ENCODE data around the gene ANKRD28.

Gene ANKRD28

DNA sequence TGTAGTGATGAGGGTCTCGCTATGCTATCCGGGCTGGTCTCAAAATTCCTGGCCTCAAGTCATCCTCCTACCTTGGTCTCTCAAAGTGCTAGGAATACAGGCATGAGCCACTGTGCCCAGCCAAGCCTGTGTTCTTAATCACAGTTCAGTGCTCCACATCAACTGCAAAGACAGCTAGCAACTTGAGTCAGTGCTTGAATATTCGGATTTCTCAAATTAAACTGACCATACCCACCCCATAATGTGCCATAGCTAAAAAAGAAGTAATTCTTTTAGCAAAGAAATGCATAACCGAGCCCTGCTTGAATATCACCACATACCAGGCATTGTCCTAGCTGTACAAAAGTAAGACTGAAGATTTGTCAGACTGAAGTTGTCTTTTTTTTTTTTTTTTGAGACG is 107.0 kb downstream of the ANKRD28 start:
- no peak overlapping the region for H3K14ac ChIP-seq (ENCODE audit: low read length in 2 of 2)
- H3K18ac ChIP-seq (ENCODE audit: low read depth in 1 of 2, low read length in 2 of 2): no peak overlapping the region
- H3K27ac ChIP-seq (ENCODE audit: low read length, poor library complexity, severe bottlenecking): no peak overlapping the region
- H3K9ac ChIP-seq (ENCODE audit: low read length): no peak overlapping the region
- H3K4me2 ChIP-seq (ENCODE audit: low read length, poor library complexity, severe bottlenecking): no peak overlapping the region
- no peaks in the 10 kb centered on the region for H3K9me3 ChIP-seq (ENCODE audit: control insufficient read depth, low read length)
- H3K79me1 ChIP-seq (replicated peaks; ENCODE audit: low read length, poor library complexity, severe bottlenecking): peaks cover 20% of the 10 kb centered on the region
- peaks cover 14 to 95% of the 10 kb centered on the region in 2 experiments for H3K36me3 ChIP-seq (ENCODE audit: control insufficient read depth in 1 of 2, insufficient read depth in 2 of 2, low read depth in 1 of 2, low read length in 2 of 2)
- H2AK5ac ChIP-seq (ENCODE audit: low read length, severe bottlenecking): no peak overlapping the region
- H2BK15ac ChIP-seq (ENCODE audit: low read depth, poor library complexity, severe bottlenecking): no peak overlapping the region
- H4K91ac ChIP-seq (ENCODE audit: low read length): no peak overlapping the region
- H3K4me1 ChIP-seq (ENCODE audit: control insufficient read depth, insufficient read depth, low read depth, low read length): no peaks in the 10 kb centered on the region
- no peak overlapping the region for H2BK120ac ChIP-seq (ENCODE audit: low read depth, low read length)
- no peak overlapping the region for H2BK12ac ChIP-seq (ENCODE audit: low read length in 2 of 2)
- H3K4ac ChIP-seq (ENCODE audit: low read depth in 1 of 2, low read length in 2 of 2): no peak overlapping the region
- H2BK5ac ChIP-seq (ENCODE audit: low read depth, low read length, poor library complexity, severe bottlenecking): no peak overlapping the region
- H3K23ac ChIP-seq (ENCODE audit: low read length in 2 of 2): no peak overlapping the region
- no peak overlapping the region for H2AFZ ChIP-seq (ENCODE audit: low read depth, low read length)
- no peak for DNase-seq
- no peak overlapping the region for H3K4me3 ChIP-seq (ENCODE audit: insufficient read depth in 1 of 2, low read depth in 1 of 2, low read length in 2 of 2)
- no peaks in the 10 kb centered on the region for H3K27me3 ChIP-seq (ENCODE audit: control insufficient read depth in 1 of 2, insufficient read depth in 1 of 2, low read length in 2 of 2)
- no peak overlapping the region for H4K8ac ChIP-seq (ENCODE audit: low read length)
- 98% methylated on average over 4 of the region's 5 CpGs for WGBS

DNA sequence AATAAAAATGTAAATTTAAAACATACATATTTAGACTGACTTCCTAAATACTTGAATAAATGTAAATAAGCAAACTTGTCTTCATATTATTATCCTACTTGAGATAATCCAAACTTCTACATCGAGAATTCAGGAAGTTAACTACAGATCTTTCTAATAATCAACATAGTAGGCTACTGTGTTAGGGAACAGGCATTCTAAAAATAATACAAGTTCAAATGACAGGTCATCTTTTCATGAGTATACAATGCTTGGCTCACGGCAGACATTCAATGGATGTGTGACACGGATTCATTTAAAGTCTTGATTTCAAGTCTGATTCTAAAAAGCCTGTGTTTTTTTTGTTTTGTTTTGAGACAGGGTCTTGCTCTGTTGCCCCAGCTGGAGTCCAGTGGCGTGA is 107.5 kb downstream of the ANKRD28 start:
- WGBS: 98% methylated on average over 3 of the region's 4 CpGs
- Histone ChIP-seq H3K79me1 (replicated peaks; ENCODE audit: low read length, poor library complexity, severe bottlenecking) (peaks cover 20% of the 10 kb centered on the region), H3K9ac (ENCODE audit: low read length) (no peak overlapping the region), H2BK15ac (ENCODE audit: low read depth, poor library complexity, severe bottlenecking) (no peak overlapping the region), H3K18ac (ENCODE audit: low read depth in 1 of 2, low read length in 2 of 2) (no peak overlapping the region), H4K91ac (ENCODE audit: low read length) (no peak overlapping the region), H2BK5ac (ENCODE audit: low read depth, low read length, poor library complexity, severe bottlenecking) (no peak overlapping the region), H3K4ac (ENCODE audit: low read depth in 1 of 2, low read length in 2 of 2) (no peak overlapping the region), H3K9me3 (ENCODE audit: control insufficient read depth, low read length) (no peaks in the 10 kb centered on the region), H3K14ac (ENCODE audit: low read length in 2 of 2) (no peak overlapping the region), H2AK5ac (ENCODE audit: low read length, severe bottlenecking) (no peak overlapping the region), H3K36me3 (ENCODE audit: control insufficient read depth in 1 of 2, insufficient read depth in 2 of 2, low read depth in 1 of 2, low read length in 2 of 2) (peaks cover 15 to 95% of the 10 kb centered on the region in 2 experiments), H3K4me3 (ENCODE audit: insufficient read depth in 1 of 2, low read depth in 1 of 2, low read length in 2 of 2) (no peak overlapping the region), H3K27ac (ENCODE audit: low read length, poor library complexity, severe bottlenecking) (no peak overlapping the region), H2AFZ (ENCODE audit: low read depth, low read length) (no peak overlapping the region), H4K8ac (ENCODE audit: low read length) (no peak overlapping the region), H3K4me1 (ENCODE audit: control insufficient read depth, insufficient read depth, low read depth, low read length) (no peaks in the 10 kb centered on the region), H2BK120ac (ENCODE audit: low read depth, low read length) (no peak overlapping the region), H3K4me2 (ENCODE audit: low read length, poor library complexity, severe bottlenecking) (no peak overlapping the region), H2BK12ac (ENCODE audit: low read length in 2 of 2) (no peak overlapping the region), H3K27me3 (ENCODE audit: control insufficient read depth in 1 of 2, insufficient read depth in 1 of 2, low read length in 2 of 2) (no peaks in the 10 kb centered on the region), H3K23ac (ENCODE audit: low read length in 2 of 2) (no peak overlapping the region)
- DNase-seq: no peak

GRCh38 chr3:15685927-15686326 is 111.9 kb downstream of the ANKRD28 start:
- Histone ChIP-seq H3K9ac (ENCODE audit: low read length) (no peak overlapping the region), H3K79me1 (replicated peaks; ENCODE audit: low read length, poor library complexity, severe bottlenecking) (peaks cover 18% of the 10 kb centered on the region), H3K27me3 (ENCODE audit: control insufficient read depth in 1 of 2, insufficient read depth in 1 of 2, low read length in 2 of 2) (no peaks in the 10 kb centered on the region), H3K4ac (ENCODE audit: low read depth in 1 of 2, low read length in 2 of 2) (no peak overlapping the region), H4K8ac (ENCODE audit: low read length) (no peak overlapping the region), H3K23ac (ENCODE audit: low read length in 2 of 2) (no peak overlapping the region), H4K91ac (ENCODE audit: low read length) (no peak overlapping the region), H2BK12ac (ENCODE audit: low read length in 2 of 2) (peak overlapping the region in 1 of 2 experiments; percentile 50), H3K4me2 (ENCODE audit: low read length, poor library complexity, severe bottlenecking) (no peak overlapping the region), H3K18ac (ENCODE audit: low read depth in 1 of 2, low read length in 2 of 2) (no peak overlapping the region), H3K4me3 (ENCODE audit: insufficient read depth in 1 of 2, low read depth in 1 of 2, low read length in 2 of 2) (no peak overlapping the region), H2AFZ (ENCODE audit: low read depth, low read length) (no peak overlapping the region), H3K27ac (ENCODE audit: low read length, poor library complexity, severe bottlenecking) (no peak overlapping the region), H3K14ac (ENCODE audit: low read length in 2 of 2) (no peak overlapping the region), H3K9me3 (ENCODE audit: control insufficient read depth, low read length) (no peaks in the 10 kb centered on the region), H3K4me1 (ENCODE audit: control insufficient read depth, insufficient read depth, low read depth, low read length) (no peaks in the 10 kb centered on the region), H2BK5ac (ENCODE audit: low read depth, low read length, poor library complexity, severe bottlenecking) (no peak overlapping the region), H2AK5ac (ENCODE audit: low read length, severe bottlenecking) (no peak overlapping the region), H2BK15ac (ENCODE audit: low read depth, poor library complexity, severe bottlenecking) (no peak overlapping the region), H3K36me3 (ENCODE audit: control insufficient read depth in 1 of 2, insufficient read depth in 2 of 2, low read depth in 1 of 2, low read length in 2 of 2) (peaks cover 12 to 92% of the 10 kb centered on the region in 2 experiments), H2BK120ac (ENCODE audit: low read depth, low read length) (no peak overlapping the region)
- DNase-seq: no peak
- 74% methylated on average over 6 of the region's 7 CpGs for WGBS

GRCh38 chr3:15683253-15683652 is 114.5 kb downstream of the ANKRD28 start:
- Histone ChIP-seq H2BK12ac (ENCODE audit: low read length in 2 of 2) (no peak overlapping the region), H3K9me3 (ENCODE audit: control insufficient read depth, low read length) (no peaks in the 10 kb centered on the region), H2BK5ac (ENCODE audit: low read depth, low read length, poor library complexity, severe bottlenecking) (no peak overlapping the region), H3K36me3 (ENCODE audit: control insufficient read depth in 1 of 2, insufficient read depth in 2 of 2, low read depth in 1 of 2, low read length in 2 of 2) (peaks cover 9 to 88% of the 10 kb centered on the region in 2 experiments), H3K79me1 (replicated peaks; ENCODE audit: low read length, poor library complexity, severe bottlenecking) (peaks cover 14% of the 10 kb centered on the region), H4K91ac (ENCODE audit: low read length) (no peak overlapping the region), H3K18ac (ENCODE audit: low read depth in 1 of 2, low read length in 2 of 2) (no peak overlapping the region), H2BK15ac (ENCODE audit: low read depth, poor library complexity, severe bottlenecking) (no peak overlapping the region), H2AK5ac (ENCODE audit: low read length, severe bottlenecking) (no peak overlapping the region), H3K4ac (ENCODE audit: low read depth in 1 of 2, low read length in 2 of 2) (no peak overlapping the region), H3K4me2 (ENCODE audit: low read length, poor library complexity, severe bottlenecking) (no peak overlapping the region), H3K27me3 (ENCODE audit: control insufficient read depth in 1 of 2, insufficient read depth in 1 of 2, low read length in 2 of 2) (no peaks in the 10 kb centered on the region), H4K8ac (ENCODE audit: low read length) (no peak overlapping the region), H3K23ac (ENCODE audit: low read length in 2 of 2) (no peak overlapping the region), H2BK120ac (ENCODE audit: low read depth, low read length) (no peak overlapping the region), H3K4me1 (ENCODE audit: control insufficient read depth, insufficient read depth, low read depth, low read length) (no peaks in the 10 kb centered on the region), H3K4me3 (ENCODE audit: insufficient read depth in 1 of 2, low read depth in 1 of 2, low read length in 2 of 2) (peak overlapping the region in 1 of 2 experiments; percentile 3), H3K9ac (ENCODE audit: low read length) (peak overlapping the region; percentile 56), H3K14ac (ENCODE audit: low read length in 2 of 2) (no peak overlapping the region), H3K27ac (ENCODE audit: low read length, poor library complexity, severe bottlenecking) (no peak overlapping the region), H2AFZ (ENCODE audit: low read depth, low read length) (no peak overlapping the region)
- no peak for DNase-seq
- WGBS: no CpG with 5 or more reads among the region's 1 CpG

Measured in mesenchymal stem cell (in vitro differentiated cells and primary cell).